HepG2 (cell line): ENCODE data around the gene ZNF749. TPM values are rescaled to one million over a fixed set of nuclear protein-coding genes. Genes with fewer than 3 reads are reported as not detected.

Source experiments
- AKAP8 ChIP-seq: sonication (generic); formaldehyde crosslinking; IDR thresholded peaks from 2 replicates; pipeline ENCODE4 v1.5.1; 2020; ENCODE audit warnings: mild to moderate bottlenecking, missing genetic modification reagents
- ELK4 ChIP-seq: sonication (generic); formaldehyde crosslinking; IDR thresholded peaks from 2 replicates; pipeline ENCODE4 v1.9.0; 2021; ENCODE audit warnings: missing genetic modification reagents, borderline replicate concordance
- HNRNPL ChIP-seq: fragments of 200-400 bp; formaldehyde crosslinking; IDR thresholded peaks from 2 replicates; pipeline ENCODE4 v1.6.1; 2017; ENCODE audit warnings: mild to moderate bottlenecking, low read depth, low read length
- NAIF1 ChIP-seq: sonication (generic); formaldehyde crosslinking; IDR thresholded peaks from 2 replicates; pipeline ENCODE4 v1.5.0; 2020; ENCODE audit warnings: mild to moderate bottlenecking, missing genetic modification reagents, borderline replicate concordance
- NFE2L1 ChIP-seq: sonication (generic); formaldehyde crosslinking; IDR thresholded peaks from 2 replicates; pipeline ENCODE4 v1.4.0; 2020; ENCODE audit warnings: missing genetic modification reagents, mild to moderate bottlenecking, borderline replicate concordance
- REL ChIP-seq: sonication (generic); formaldehyde crosslinking; conservative IDR thresholded peaks from 2 replicates; pipeline ENCODE4 v1.8.0; 2022; ENCODE audit warnings: mild to moderate bottlenecking, missing genetic modification reagents, moderate library complexity
- SP5 ChIP-seq: IDR thresholded peaks from 2 replicates; pipeline ENCODE4 v1.6.1; 2016; ENCODE audit warnings: low read depth, borderline replicate concordance
- YEATS2 ChIP-seq: sonication (generic); formaldehyde crosslinking; IDR thresholded peaks from 2 replicates; pipeline ENCODE4 v1.4.0; 2020; ENCODE audit warnings: missing genetic modification reagents, borderline replicate concordance
- YY1 ChIP-seq: IDR thresholded peaks from 2 replicates; pipeline ENCODE4 v1.6.1; 2011; ENCODE audit warnings: low read length, low read depth, moderate library complexity, mild to moderate bottlenecking; ENCODE audit not compliant: insufficient read depth, insufficient replicate concordance
- ZNF121 ChIP-seq: sonication (generic); formaldehyde crosslinking; IDR thresholded peaks from 2 replicates; pipeline ENCODE4 v1.5.0; 2020; ENCODE audit warnings: mild to moderate bottlenecking, missing genetic modification reagents
- ZNF136 ChIP-seq: sonication (generic); formaldehyde crosslinking; IDR thresholded peaks from 2 replicates; pipeline ENCODE4 v1.8.1; 2022; ENCODE audit warnings: low read depth, mild to moderate bottlenecking, moderate library complexity, missing genetic modification reagents
- ZNF205 ChIP-seq: IDR thresholded peaks from 2 replicates; pipeline ENCODE4 v1.6.1; 2018; ENCODE audit warnings: missing biosample characterization, missing genetic modification reagents
- ZNF549 ChIP-seq: sonication (generic); formaldehyde crosslinking; IDR thresholded peaks from 2 replicates; pipeline ENCODE4 v1.5.0; 2020; ENCODE audit warnings: missing genetic modification reagents
- ZNF891 ChIP-seq: sonication (generic); formaldehyde crosslinking; IDR thresholded peaks from 2 replicates; pipeline ENCODE4 v1.5.0; 2020; ENCODE audit warnings: mild to moderate bottlenecking, missing genetic modification reagents
- polyA plus RNA-seq, 8 experiments: library from polyadenylated mRNA; depleted of rRNA in 3 of 8; stranded (reverse) in 7 of 8; unstranded in 1 of 8; fragments of >200 nt; fragmentation: Illumina TruSeq in 4 of 8; extraction: Trizol in 4 of 8; gene quantifications; 2 replicates each; pipeline versions ENCODE4 v1.2.1 to v1.2.3, GENCODE V29; 2011 to 2016; ENCODE audit warnings: low read depth in 4 of 8, missing spikeins in 1 of 8, mixed read lengths in 1 of 8; ENCODE audit not compliant: insufficient read depth in 1 of 8
- total RNA-seq, 5 experiments: library from RNA; depleted of rRNA; stranded (reverse); fragments of >200 nt; fragmentation: Illumina TruSeq; extraction: Trizol; gene quantifications; 2 replicates each; pipeline ENCODE4 v1.2.3, GENCODE V29; 2016; ENCODE audit warnings: low read depth in 1 of 5
- TF ChIP-seq, protein P1 (sequence below): sonication (generic); formaldehyde crosslinking; IDR thresholded peaks from 2 replicates; pipeline ENCODE4 v1.5.1; 2020; ENCODE audit warnings: missing genetic modification reagents, mild to moderate bottlenecking, borderline replicate concordance
- TF ChIP-seq, protein P2 (sequence below): sonication (generic); formaldehyde crosslinking; conservative IDR thresholded peaks from 2 replicates; pipeline ENCODE4 v1.4.0; 2020; ENCODE audit warnings: missing genetic modification reagents
- TF ChIP-seq, protein P3 (sequence below): sonication (generic); formaldehyde crosslinking; IDR thresholded peaks from 2 replicates; pipeline ENCODE4 v1.4.0; 2020; ENCODE audit warnings: missing genetic modification reagents, borderline replicate concordance
- TF ChIP-seq, protein P4 (sequence below): IDR thresholded peaks from 2 replicates; pipeline ENCODE4 v1.6.1; 2016; ENCODE audit warnings: missing compliant biosample characterization, missing genetic modification reagents, borderline replicate concordance

The ZNF749 gene
- total and polyA plus RNA-seq, 2 of the 13 experiments (the other 11 are each of a cell fraction or from before 2014, with no cell fraction given), result 18.9 to 21.0 TPM

DNA sequence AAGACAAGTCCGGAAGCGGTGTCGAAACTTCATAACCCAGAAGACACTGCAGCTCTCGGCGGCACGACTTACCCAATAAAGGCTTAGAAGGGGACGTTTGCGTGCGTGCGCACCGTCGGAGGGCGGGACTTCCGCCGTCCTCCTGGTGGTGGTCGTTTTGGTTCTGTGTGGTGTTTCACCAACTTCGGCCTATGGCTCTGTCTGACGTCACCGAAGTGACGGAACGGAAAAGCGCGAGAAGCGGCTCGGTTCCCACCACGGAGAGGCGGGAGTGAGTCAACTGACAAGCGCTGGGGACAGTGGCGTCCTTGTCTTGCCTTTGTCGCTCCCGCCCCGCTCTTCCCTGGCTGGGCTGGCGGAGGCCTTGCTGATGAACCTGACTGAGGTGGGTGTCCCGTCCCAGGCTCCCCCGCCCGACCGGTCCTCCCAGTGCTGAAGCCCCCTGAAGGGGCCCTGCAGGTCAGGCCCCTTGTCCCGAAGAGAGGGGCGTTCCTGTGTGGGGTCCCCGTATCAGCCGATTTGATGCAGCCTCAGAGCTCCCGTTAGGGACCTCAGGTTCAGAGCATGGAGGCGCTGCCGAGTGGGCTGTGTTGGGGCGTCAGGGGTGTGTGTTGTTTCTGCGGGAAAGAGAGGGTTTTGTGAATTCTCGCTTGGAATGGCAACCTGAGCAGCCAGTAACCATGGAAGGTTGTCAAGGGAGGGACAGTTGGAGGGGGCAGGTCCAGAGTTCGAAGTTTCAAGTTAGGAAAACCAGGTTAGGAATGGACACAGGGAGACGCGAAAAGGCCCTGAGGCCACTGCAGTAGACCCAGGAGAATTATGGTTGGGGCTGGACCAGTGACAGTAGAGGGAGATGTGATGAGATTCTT, 45.2 kb upstream of the ZNF749 start, which contains the start of gene ZNF548 (continued):
- no peak for TF ChIP-seq ELK4 (CRISPR knock-in tag)
- TF ChIP-seq ZNF891, result peak; percentile 90
- no peak for TF ChIP-seq NAIF1
- TF ChIP-seq HNRNPL, result no peak
- no peak for TF ChIP-seq ZNF121 (CRISPR knock-in tag)
- peak; percentile 66 for TF ChIP-seq YY1
- no peak for TF ChIP-seq ZNF549 (CRISPR knock-in tag)
- no peak for TF ChIP-seq NFE2L1
- TF ChIP-seq ZNF205 (CRISPR knock-in tag), result no peak
- TF ChIP-seq REL (CRISPR knock-in tag), result no peak
- TF ChIP-seq, protein P1, sequence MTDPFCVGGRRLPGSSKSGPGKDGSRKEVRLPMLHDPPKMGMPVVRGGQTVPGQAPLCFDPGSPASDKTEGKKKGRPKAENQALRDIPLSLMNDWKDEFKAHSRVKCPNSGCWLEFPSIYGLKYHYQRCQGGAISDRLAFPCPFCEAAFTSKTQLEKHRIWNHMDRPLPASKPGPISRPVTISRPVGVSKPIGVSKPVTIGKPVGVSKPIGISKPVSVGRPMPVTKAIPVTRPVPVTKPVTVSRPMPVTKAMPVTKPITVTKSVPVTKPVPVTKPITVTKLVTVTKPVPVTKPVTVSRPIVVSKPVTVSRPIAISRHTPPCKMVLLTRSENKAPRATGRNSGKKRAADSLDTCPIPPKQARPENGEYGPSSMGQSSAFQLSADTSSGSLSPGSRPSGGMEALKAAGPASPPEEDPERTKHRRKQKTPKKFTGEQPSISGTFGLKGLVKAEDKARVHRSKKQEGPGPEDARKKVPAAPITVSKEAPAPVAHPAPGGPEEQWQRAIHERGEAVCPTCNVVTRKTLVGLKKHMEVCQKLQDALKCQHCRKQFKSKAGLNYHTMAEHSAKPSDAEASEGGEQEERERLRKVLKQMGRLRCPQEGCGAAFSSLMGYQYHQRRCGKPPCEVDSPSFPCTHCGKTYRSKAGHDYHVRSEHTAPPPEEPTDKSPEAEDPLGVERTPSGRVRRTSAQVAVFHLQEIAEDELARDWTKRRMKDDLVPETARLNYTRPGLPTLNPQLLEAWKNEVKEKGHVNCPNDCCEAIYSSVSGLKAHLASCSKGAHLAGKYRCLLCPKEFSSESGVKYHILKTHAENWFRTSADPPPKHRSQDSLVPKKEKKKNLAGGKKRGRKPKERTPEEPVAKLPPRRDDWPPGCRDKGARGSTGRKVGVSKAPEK (CRISPR knock-in tag), result no peak
- TF ChIP-seq, protein P2, sequence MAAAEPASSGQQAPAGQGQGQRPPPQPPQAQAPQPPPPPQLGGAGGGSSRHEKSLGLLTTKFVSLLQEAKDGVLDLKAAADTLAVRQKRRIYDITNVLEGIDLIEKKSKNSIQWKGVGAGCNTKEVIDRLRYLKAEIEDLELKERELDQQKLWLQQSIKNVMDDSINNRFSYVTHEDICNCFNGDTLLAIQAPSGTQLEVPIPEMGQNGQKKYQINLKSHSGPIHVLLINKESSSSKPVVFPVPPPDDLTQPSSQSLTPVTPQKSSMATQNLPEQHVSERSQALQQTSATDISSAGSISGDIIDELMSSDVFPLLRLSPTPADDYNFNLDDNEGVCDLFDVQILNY (CRISPR knock-in tag), result no peak
- no peak for TF ChIP-seq AKAP8 (CRISPR knock-in tag)
- TF ChIP-seq, protein P3, sequence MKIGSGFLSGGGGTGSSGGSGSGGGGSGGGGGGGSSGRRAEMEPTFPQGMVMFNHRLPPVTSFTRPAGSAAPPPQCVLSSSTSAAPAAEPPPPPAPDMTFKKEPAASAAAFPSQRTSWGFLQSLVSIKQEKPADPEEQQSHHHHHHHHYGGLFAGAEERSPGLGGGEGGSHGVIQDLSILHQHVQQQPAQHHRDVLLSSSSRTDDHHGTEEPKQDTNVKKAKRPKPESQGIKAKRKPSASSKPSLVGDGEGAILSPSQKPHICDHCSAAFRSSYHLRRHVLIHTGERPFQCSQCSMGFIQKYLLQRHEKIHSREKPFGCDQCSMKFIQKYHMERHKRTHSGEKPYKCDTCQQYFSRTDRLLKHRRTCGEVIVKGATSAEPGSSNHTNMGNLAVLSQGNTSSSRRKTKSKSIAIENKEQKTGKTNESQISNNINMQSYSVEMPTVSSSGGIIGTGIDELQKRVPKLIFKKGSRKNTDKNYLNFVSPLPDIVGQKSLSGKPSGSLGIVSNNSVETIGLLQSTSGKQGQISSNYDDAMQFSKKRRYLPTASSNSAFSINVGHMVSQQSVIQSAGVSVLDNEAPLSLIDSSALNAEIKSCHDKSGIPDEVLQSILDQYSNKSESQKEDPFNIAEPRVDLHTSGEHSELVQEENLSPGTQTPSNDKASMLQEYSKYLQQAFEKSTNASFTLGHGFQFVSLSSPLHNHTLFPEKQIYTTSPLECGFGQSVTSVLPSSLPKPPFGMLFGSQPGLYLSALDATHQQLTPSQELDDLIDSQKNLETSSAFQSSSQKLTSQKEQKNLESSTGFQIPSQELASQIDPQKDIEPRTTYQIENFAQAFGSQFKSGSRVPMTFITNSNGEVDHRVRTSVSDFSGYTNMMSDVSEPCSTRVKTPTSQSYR (CRISPR knock-in tag), result peak; percentile 19; the same call in 1 of the 2 replicates
- TF ChIP-seq SP5 (CRISPR knock-in tag), result peak; percentile 49; the same call in 1 of the 2 replicates
- TF ChIP-seq, protein P4, sequence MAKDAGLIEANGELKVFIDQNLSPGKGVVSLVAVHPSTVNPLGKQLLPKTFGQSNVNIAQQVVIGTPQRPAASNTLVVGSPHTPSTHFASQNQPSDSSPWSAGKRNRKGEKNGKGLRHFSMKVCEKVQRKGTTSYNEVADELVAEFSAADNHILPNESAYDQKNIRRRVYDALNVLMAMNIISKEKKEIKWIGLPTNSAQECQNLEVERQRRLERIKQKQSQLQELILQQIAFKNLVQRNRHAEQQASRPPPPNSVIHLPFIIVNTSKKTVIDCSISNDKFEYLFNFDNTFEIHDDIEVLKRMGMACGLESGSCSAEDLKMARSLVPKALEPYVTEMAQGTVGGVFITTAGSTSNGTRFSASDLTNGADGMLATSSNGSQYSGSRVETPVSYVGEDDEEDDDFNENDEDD, result peak; percentile 76
- TF ChIP-seq YEATS2 (CRISPR knock-in tag), result peak; percentile 96; the same call in 1 of the 2 replicates
- TF ChIP-seq ZNF136 (CRISPR knock-in tag), result no peak
